Prostate gland (tissue), 2 donors: Measurements from ENCODE around the gene MYO16. TPM values are rescaled to one million over a fixed set of nuclear protein-coding genes. Genes with fewer than 3 reads are reported as not detected.

Experiments used
- DNase-seq: peaks from one replicate; pipeline ENCODE4 v3.0.0-alpha.2; 2019; ENCODE audit warnings: low spot score
- H3K27ac ChIP-seq, 2 donors: fragments of 200-600 bp; sonication (generic); 2 replicates each; pipeline ENCODE4 v1.5.1; 2017 to 2019
- H3K27me3 ChIP-seq: fragments of 200-600 bp; sonication (generic); replicated peaks from 2 replicates; pipeline ENCODE4 v1.5.1; 2019; ENCODE audit not compliant: insufficient read depth
- H3K36me3 ChIP-seq, 2 donors: fragments of 200-600 bp; sonication (generic); 1 replicate in 1 of 2; 2 replicates in 1 of 2; pipeline versions ENCODE4 v1.5.1 to v1.8.1; 2017 to 2019
- H3K4me1 ChIP-seq: fragments of 200-600 bp; sonication (generic); replicated peaks from 2 replicates; pipeline ENCODE4 v1.5.1; 2019
- H3K4me3 ChIP-seq, 2 donors: fragments of 200-600 bp; sonication (generic); 2 replicates each; pipeline ENCODE4 v1.5.1; 2017 to 2019
- H3K9me3 ChIP-seq: fragments of 200-600 bp; sonication (generic); 2 replicates; pipeline ENCODE4 v1.5.1; 2017
- POLR2A ChIP-seq: fragments of 450-650 bp; IDR thresholded peaks from one replicate; pipeline ENCODE4 v1.6.1; 2016; ENCODE audit warnings: antibody characterized with exemption, mild to moderate bottlenecking
- POLR2AphosphoS5 ChIP-seq: sonication (generic); formaldehyde crosslinking; IDR thresholded peaks from one replicate; pipeline ENCODE4 v1.6.1; 2017; ENCODE audit warnings: antibody characterized with exemption
- WGBS: methylation state at CpG from one replicate; pipeline ENCODE4 v1.1.5; 2018; 5-methylcytosine and 5-hydroxymethylcytosine counted together
- intact Hi-C: fragments of 100-400 bp; cut with DNase I; formaldehyde crosslinking; loops from one replicate; pipeline ENCODE4 v1.14.2; 2022
- total RNA-seq, 2 donors: library from RNA; depleted of rRNA; stranded (reverse); fragments of >200 nt; gene quantifications; one replicate each; pipeline ENCODE4 v1.1.0, GENCODE V29; 2016
- TF ChIP-seq, protein P1 (sequence below), 4 experiments: fragments of 200-600 bp in 2 of 4; fragments of 450-650 bp in 2 of 4; sonication (generic) in 2 of 4; IDR thresholded peaks; 1 replicate in 3 of 4; 2 replicates in 1 of 4; pipeline ENCODE4 v1.5.1; 2016 to 2019; ENCODE audit warnings: antibody characterized with exemption in 4 of 4, mild to moderate bottlenecking in 2 of 4, moderate library complexity in 2 of 4

The MYO16 gene
- total RNA-seq, 2 donors from 2014 or later: 0.14 to 0.85 TPM

DNA sequence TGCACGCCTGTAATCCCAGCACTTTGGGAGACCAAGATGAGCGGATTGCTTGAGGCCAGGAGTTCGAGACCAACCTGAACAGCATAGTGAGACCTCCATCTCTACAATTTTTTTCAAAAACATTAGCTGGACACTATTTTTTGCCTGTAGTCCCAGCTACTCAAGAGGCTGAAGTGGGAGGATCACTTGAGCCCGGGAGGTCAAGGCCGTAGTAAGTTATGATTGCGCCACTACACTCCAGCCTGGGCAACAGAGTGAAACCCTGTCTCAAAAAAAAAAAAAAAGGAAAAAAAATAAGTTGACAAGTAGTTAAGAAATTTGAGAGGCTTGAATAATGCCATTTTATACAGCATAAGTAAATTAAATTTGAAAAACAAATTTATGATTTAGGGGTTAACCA is 330.6 kb downstream of the MYO16 start:
- Histone ChIP-seq H3K4me3 (no peak overlapping the region), H3K9me3 (no peaks in the 10 kb centered on the region), H3K27me3 (no peaks in the 10 kb centered on the region), H3K36me3 (no peaks in the 10 kb centered on the region), H3K27ac (no peak overlapping the region), H3K4me1 (no peaks in the 10 kb centered on the region)
- TF ChIP-seq POLR2AphosphoS5 (no peak), POLR2A (no peak)
- TF ChIP-seq, protein P1, sequence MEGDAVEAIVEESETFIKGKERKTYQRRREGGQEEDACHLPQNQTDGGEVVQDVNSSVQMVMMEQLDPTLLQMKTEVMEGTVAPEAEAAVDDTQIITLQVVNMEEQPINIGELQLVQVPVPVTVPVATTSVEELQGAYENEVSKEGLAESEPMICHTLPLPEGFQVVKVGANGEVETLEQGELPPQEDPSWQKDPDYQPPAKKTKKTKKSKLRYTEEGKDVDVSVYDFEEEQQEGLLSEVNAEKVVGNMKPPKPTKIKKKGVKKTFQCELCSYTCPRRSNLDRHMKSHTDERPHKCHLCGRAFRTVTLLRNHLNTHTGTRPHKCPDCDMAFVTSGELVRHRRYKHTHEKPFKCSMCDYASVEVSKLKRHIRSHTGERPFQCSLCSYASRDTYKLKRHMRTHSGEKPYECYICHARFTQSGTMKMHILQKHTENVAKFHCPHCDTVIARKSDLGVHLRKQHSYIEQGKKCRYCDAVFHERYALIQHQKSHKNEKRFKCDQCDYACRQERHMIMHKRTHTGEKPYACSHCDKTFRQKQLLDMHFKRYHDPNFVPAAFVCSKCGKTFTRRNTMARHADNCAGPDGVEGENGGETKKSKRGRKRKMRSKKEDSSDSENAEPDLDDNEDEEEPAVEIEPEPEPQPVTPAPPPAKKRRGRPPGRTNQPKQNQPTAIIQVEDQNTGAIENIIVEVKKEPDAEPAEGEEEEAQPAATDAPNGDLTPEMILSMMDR (IDR thresholded peaks at IDR 0.05): no peak
- intact Hi-C loops: loop anchor here (5.0 kb wide), 3 partner anchors 187 to 1147 kb away; no protein-coding TSS in a partner anchor
- no peak for DNase-seq
- 93% methylated on average over 6 of the region's 6 CpGs for WGBS

DNA sequence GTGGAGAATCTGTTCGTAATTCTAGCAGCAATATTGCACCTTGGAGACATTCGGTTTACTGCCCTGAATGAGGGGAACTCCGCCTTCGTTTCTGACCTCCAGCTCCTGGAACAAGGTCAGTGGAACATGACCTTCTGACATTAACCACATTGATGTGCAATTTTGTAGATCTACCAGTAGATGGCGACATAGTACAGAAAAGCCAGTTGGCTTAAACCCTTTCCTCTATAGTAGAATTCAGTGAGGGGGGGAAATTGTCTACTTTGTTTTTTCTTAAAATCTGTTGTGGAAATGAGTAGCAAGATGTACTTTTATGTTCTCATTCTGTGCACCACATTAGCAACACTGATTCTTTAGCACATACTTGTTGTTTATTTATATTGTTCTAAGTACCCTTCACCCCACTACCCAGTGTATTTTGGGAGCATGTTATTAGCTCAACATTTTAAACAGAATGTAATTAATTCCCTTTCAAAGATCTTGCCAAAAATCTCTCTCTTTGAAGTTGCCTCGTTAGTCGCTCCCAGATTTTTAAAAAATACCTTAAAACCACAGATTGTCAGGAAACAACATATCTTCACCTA is 332.2 kb downstream of the MYO16 start:
- 10% methylated on average over 7 of the region's 7 CpGs for WGBS
- intact Hi-C loops: loop anchor here (5.0 kb wide), 3 partner anchors 186 to 1146 kb away; no protein-coding TSS in a partner anchor
- no peaks in the 10 kb centered on the region for H3K36me3 ChIP-seq
- no peaks in the 10 kb centered on the region for H3K27me3 ChIP-seq
- H3K4me1 ChIP-seq: no peaks in the 10 kb centered on the region
- DNase-seq: no peak
- TF ChIP-seq POLR2AphosphoS5: peak; percentile 49
- no peak for TF ChIP-seq POLR2A
- TF ChIP-seq, protein P1 (IDR thresholded peaks at IDR 0.05): peak; percentile 62 to 93 (median 79)
- H3K9me3 ChIP-seq: no peaks in the 10 kb centered on the region
- no peak overlapping the region for H3K4me3 ChIP-seq
- no peak overlapping the region for H3K27ac ChIP-seq

DNA sequence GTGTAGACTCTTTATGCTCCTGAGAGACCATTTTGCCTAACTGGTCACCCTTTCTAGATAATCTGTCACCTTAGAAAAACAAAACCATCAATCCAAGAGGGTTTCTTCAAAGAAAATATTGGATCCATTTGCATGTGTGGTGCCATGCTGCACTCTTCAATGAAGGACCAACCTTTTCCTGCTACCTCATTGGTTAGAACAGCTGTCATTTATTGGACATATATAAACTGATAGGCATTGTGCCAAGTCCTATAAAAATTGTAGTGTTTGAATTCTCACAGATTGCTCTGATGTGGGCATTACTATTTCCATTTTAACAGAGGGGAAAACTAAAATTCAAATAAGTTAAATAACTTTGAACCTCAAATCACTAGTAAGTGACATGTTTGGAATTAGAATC is 333.2 kb downstream of the MYO16 start:
- TF ChIP-seq POLR2AphosphoS5 (no peak), POLR2A (no peak)
- TF ChIP-seq, protein P1 (IDR thresholded peaks at IDR 0.05): no peak
- H3K4me3 ChIP-seq: no peak overlapping the region
- no peaks in the 10 kb centered on the region for H3K4me1 ChIP-seq
- no peak overlapping the region for H3K27ac ChIP-seq
- intact Hi-C loops: loop anchor here (5.0 kb wide), 3 partner anchors 185 to 1145 kb away; no protein-coding TSS in a partner anchor
- H3K9me3 ChIP-seq: no peaks in the 10 kb centered on the region
- H3K27me3 ChIP-seq: no peaks in the 10 kb centered on the region
- no peak for DNase-seq
- no peaks in the 10 kb centered on the region for H3K36me3 ChIP-seq

DNA sequence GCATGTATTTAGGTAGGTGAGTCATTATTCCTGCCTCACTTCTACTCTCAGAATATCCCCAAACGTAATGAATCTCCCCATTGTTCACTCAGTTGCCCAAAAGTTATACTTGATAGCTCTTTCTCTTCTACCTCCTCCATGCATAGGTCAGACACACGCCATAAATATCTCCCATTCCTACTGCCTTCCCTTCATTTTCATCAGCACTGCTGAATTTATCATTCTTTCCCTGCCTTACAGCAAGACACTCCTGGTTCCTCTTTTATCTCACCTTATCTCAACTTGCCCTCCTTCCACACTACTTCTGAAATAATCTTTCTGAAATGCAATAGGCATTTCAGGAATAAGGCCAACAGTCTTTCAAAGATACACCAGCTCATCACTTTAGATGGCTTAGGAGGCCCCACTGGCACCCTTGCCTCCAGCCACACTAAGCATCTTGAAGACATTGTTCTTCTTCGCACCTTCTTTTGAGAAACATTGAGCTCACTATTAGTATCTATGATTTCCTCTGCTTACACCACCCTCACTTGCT is 333.9 kb downstream of the MYO16 start:
- intact Hi-C loops: loop anchor here (5.0 kb wide), 3 partner anchors 184 to 1144 kb away; no protein-coding TSS in a partner anchor
- no peaks in the 10 kb centered on the region for H3K9me3 ChIP-seq
- H3K27ac ChIP-seq: no peak overlapping the region
- 92% methylated on average over 3 of the region's 3 CpGs for WGBS
- DNase-seq: no peak
- TF ChIP-seq, protein P1 (IDR thresholded peaks at IDR 0.05): no peak
- no peak for TF ChIP-seq POLR2AphosphoS5
- TF ChIP-seq POLR2A: no peak
- H3K27me3 ChIP-seq: no peaks in the 10 kb centered on the region
- no peaks in the 10 kb centered on the region for H3K36me3 ChIP-seq
- H3K4me1 ChIP-seq: no peaks in the 10 kb centered on the region
- H3K4me3 ChIP-seq: no peak overlapping the region
